Activated B cell treated with CpG ODN at 0.5 μM for 24 hours (primary cell): ENCODE measurements around the gene CLASP1. TPM values are rescaled to one million over a fixed set of nuclear protein-coding genes. Genes with fewer than 3 reads are reported as not detected.

Experiments used
- ATAC-seq: fragments of 200-7000 bp; cut with Tn5 transposase; one replicate; pipeline ENCODE4 v1.10.0; 2021; ENCODE audit warnings: low read depth, mild to moderate bottlenecking, moderate library complexity
- CTCF ChIA-PET: fragments of 350-600 bp; sonication (Branson Sonifier 250); formaldehyde crosslinking; loops from one replicate; lab custom pipeline; 2021; ENCODE audit warnings: antibody characterized with exemption; lab: Charles Lee
- POLR2A ChIA-PET: fragments of 350-600 bp; sonication (Branson Sonifier 250); formaldehyde crosslinking; loops from one replicate; lab custom pipeline; 2021; ENCODE audit warnings: antibody characterized with exemption; lab: Charles Lee
- DNase-seq: peaks from one replicate; pipeline ENCODE4 v3.0.0; 2022
- H3K27ac Mint-ChIP-seq: one replicate; pipeline ENCODE4 v1.8.0; 2020; ENCODE audit warnings: mixed read lengths
- H3K27me3 Mint-ChIP-seq: one replicate; pipeline ENCODE4 v1.8.0; 2021; ENCODE audit warnings: mixed read lengths
- H3K36me3 Mint-ChIP-seq: one replicate; pipeline ENCODE4 v1.8.0; 2021; ENCODE audit warnings: low read depth, mixed read lengths
- H3K4me1 Mint-ChIP-seq: one replicate; pipeline ENCODE4 v1.8.0; 2021; ENCODE audit warnings: mixed read lengths
- H3K4me3 Mint-ChIP-seq: one replicate; pipeline ENCODE4 v1.8.0; 2020; ENCODE audit warnings: mild to moderate bottlenecking, mixed read lengths
- H3K9me3 Mint-ChIP-seq: one replicate; pipeline ENCODE4 v1.8.0; 2020; ENCODE audit warnings: mixed read lengths
- CTCF ChIP-seq: fragments of 200-600 bp; IDR thresholded peaks from one replicate; pipeline ENCODE4 v1.8.0; 2022; ENCODE audit warnings: antibody characterized with exemption, mild to moderate bottlenecking
- intact Hi-C: fragments of 100-400 bp; cut with micrococcal nuclease; formaldehyde crosslinking; loops from one replicate; pipeline ENCODE4 v1.15.1; 2024
- total RNA-seq: library from RNA; stranded (reverse); gene quantifications from 2 replicates; pipeline ENCODE4 v1.2.3, GENCODE V29; 2022

The CLASP1 gene
- total RNA-seq, 1 donor from 2014 or later = 65.0 TPM

GRCh38 chr2:121670181-121670580 lies 20.9 kb upstream of the CLASP1 start:
- no peak for TF ChIP-seq CTCF
- peaks cover 13% of the 10 kb centered on the region for H3K9me3 Mint-ChIP-seq
- H3K36me3 Mint-ChIP-seq = no peaks in the 10 kb centered on the region
- DNase-seq (no peak), ATAC-seq (no peak)
- intact Hi-C loops = no loop called here
- H3K27ac Mint-ChIP-seq = no peak overlapping the region
- H3K4me1 Mint-ChIP-seq = no peaks in the 10 kb centered on the region
- POLR2A ChIA-PET = no interaction called here
- no peaks in the 10 kb centered on the region for H3K27me3 Mint-ChIP-seq
- CTCF ChIA-PET = interaction anchor here (0.8 kb wide), 1 partner anchor 17 kb away, joined by 3 read pairs; no protein-coding TSS in a partner anchor
- no peak overlapping the region for H3K4me3 Mint-ChIP-seq

GRCh38 chr2:121667618-121668017 lies 18.4 kb upstream of the CLASP1 start:
- intact Hi-C loops = no loop called here
- H3K9me3 Mint-ChIP-seq = peaks cover 5% of the 10 kb centered on the region
- no peaks in the 10 kb centered on the region for H3K4me1 Mint-ChIP-seq
- CTCF ChIA-PET = no interaction called here
- no peak overlapping the region for H3K27ac Mint-ChIP-seq
- no peak for TF ChIP-seq CTCF
- H3K27me3 Mint-ChIP-seq = no peaks in the 10 kb centered on the region
- no peak for DNase-seq
- H3K36me3 Mint-ChIP-seq = peaks cover under 1% of the 10 kb centered on the region
- POLR2A ChIA-PET = no interaction called here
- ATAC-seq = no peak
- H3K4me3 Mint-ChIP-seq = no peak overlapping the region

- Mint-ChIP-seq H3K36me3 (peaks cover 2% of the 10 kb centered on the region), H3K4me1 (no peaks in the 10 kb centered on the region), H3K27me3 (no peaks in the 10 kb centered on the region), H3K4me3 (no peak overlapping the region), H3K27ac (no peak overlapping the region), H3K9me3 (no peaks in the 10 kb centered on the region)
- TF ChIP-seq CTCF = no peak
- DNase-seq (no peak), ATAC-seq (no peak)
- ChIA-PET CTCF (no interaction called here), POLR2A (no interaction called here)
- intact Hi-C loops = no loop called here
Observed at GRCh38 chr2:121666042-121666441, 16.8 kb upstream of the CLASP1 start.

GRCh38 chr2:121665504-121665903 lies 16.2 kb upstream of the CLASP1 start:
- Mint-ChIP-seq H3K4me3 (no peak overlapping the region), H3K27me3 (no peaks in the 10 kb centered on the region), H3K27ac (no peak overlapping the region), H3K4me1 (no peaks in the 10 kb centered on the region), H3K9me3 (no peaks in the 10 kb centered on the region), H3K36me3 (peaks cover 2% of the 10 kb centered on the region)
- no peak for DNase-seq
- CTCF ChIA-PET = no interaction called here
- POLR2A ChIA-PET = no interaction called here
- TF ChIP-seq CTCF = no peak
- intact Hi-C loops = no loop called here
- ATAC-seq = no peak

GRCh38 chr2:121664713-121665112 lies 15.5 kb upstream of the CLASP1 start:
- POLR2A ChIA-PET = no interaction called here
- no peak for ATAC-seq
- no peak overlapping the region for H3K27ac Mint-ChIP-seq

More at GRCh38 chr2:121664713-121665112, 15.5 kb upstream of the CLASP1 start:
- no peaks in the 10 kb centered on the region for H3K4me1 Mint-ChIP-seq
- H3K27me3 Mint-ChIP-seq = no peaks in the 10 kb centered on the region
- H3K9me3 Mint-ChIP-seq = no peaks in the 10 kb centered on the region
- H3K4me3 Mint-ChIP-seq = no peak overlapping the region
- no peak for DNase-seq
- peaks cover 2% of the 10 kb centered on the region for H3K36me3 Mint-ChIP-seq
- TF ChIP-seq CTCF = no peak
- CTCF ChIA-PET = no interaction called here
- intact Hi-C loops = no loop called here
